Measurements from ENCODE around the gene LBHD2. TPM values are rescaled to one million over a fixed set of nuclear protein-coding genes. Genes with fewer than 3 reads are reported as not detected.

The LBHD2 gene
- total RNA-seq, 4 donors from 2014 or later, result 1.4 to 2.1 TPM; not detected in 2

DNA sequence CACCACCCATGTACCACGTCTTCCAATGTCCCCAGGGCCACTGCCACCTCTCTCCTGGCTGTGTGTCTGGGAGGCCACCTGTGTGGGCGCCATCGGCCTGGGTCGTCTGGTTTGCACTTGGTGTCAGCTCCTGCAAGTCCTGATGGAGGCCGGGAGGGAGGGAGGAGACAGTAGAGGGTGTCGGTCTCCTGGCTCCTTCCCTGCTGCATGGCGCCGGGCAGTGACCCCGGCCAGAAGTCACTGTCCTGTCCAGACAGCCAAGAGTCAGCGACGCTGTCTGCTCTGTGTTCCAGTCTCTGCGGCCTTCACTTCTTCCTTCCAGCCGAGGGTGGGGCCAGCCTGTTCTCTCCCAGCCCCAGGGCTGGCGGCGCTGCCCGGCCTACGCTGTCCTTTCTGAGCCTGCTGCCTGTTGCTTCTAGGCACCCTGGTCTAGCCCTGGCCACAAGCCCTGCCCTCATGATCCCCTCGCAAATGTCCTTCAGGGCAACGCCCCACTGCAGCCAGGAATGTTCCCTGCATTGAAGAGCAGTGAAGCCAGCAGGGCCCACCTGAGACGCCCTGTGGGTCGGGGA lies 13.0 kb upstream of the LBHD2 start:
- TF ChIP-seq, protein P1, sequence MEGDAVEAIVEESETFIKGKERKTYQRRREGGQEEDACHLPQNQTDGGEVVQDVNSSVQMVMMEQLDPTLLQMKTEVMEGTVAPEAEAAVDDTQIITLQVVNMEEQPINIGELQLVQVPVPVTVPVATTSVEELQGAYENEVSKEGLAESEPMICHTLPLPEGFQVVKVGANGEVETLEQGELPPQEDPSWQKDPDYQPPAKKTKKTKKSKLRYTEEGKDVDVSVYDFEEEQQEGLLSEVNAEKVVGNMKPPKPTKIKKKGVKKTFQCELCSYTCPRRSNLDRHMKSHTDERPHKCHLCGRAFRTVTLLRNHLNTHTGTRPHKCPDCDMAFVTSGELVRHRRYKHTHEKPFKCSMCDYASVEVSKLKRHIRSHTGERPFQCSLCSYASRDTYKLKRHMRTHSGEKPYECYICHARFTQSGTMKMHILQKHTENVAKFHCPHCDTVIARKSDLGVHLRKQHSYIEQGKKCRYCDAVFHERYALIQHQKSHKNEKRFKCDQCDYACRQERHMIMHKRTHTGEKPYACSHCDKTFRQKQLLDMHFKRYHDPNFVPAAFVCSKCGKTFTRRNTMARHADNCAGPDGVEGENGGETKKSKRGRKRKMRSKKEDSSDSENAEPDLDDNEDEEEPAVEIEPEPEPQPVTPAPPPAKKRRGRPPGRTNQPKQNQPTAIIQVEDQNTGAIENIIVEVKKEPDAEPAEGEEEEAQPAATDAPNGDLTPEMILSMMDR (IDR thresholded peaks at IDR 0.05; ENCODE audit: low read depth), result no peak

DNA sequence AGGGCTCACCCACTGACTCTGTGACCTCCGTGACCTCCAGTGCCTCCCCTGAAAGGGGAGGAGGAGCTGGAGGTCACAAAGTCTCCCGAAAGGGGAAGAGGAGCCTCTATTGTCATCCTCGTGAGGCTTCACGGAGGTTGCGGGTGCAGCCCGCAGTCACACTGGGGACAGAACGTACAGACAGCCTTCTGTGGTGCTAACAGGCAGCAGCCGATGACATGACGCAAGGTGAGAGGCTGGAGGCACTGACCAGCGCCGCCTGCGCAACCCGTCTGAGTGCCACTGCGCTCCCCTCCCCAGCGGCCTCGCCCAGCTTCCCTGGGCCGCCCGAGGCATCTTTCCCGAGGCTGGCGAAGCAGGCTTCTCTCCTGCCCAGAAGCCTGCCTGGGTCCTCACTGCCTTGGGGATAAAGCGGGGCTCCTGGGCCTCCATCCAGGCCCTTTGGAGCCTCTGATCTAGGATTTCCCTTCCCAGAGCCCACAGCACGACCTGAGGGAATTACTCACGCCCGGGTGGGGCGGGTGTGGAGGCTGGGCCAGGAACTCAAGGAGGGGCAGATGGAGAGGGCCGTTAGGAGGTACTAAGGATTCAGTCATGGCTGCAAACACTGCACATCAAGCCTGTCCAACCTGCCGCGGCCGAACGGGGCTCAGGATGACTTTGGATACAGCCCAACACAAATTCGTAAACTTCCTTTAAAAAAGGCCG lies 12.3 kb upstream of the LBHD2 start:
- TF ChIP-seq, protein P1 (IDR thresholded peaks at IDR 0.05; ENCODE audit: low read depth), result no peak

DNA sequence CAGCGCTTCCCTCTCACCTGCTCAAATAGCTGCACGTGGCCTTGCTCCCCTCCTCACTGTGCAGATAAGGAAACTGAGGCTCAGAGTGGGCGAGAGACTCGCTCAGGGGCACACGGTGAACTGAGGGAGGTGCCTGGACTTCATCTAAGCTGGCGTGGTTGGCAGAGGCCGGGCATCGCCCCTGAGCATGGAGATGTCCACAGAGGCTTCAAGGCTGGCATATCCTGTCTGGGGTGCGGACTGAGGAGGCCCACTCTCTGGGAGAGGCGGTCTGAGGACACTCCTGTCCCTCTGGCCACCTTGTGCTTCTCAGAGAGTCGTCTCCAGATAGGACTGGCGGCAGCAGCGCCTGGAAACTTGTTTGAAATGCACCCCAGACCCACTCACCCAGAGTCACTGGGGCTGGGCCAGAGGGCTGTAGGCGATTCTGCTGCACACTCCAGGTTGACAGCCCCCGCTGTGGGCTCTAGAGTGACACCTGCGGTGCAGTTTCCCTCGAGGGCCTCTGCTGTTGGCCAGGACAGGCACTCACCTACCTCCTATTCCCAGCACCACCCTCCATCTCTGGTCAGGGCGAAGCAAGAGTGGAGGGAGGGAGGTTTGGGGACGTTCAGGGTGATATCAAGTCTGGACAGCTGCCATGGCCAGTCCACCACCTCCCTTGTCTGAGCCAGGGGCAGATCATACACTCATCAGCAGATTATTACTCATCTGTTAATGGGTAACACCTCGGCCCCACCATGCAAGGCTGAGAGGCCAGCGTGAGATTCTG lies 11.2 kb upstream of the LBHD2 start:
- TF ChIP-seq, protein P1 (IDR thresholded peaks at IDR 0.05; ENCODE audit: low read depth), result no peak

DNA sequence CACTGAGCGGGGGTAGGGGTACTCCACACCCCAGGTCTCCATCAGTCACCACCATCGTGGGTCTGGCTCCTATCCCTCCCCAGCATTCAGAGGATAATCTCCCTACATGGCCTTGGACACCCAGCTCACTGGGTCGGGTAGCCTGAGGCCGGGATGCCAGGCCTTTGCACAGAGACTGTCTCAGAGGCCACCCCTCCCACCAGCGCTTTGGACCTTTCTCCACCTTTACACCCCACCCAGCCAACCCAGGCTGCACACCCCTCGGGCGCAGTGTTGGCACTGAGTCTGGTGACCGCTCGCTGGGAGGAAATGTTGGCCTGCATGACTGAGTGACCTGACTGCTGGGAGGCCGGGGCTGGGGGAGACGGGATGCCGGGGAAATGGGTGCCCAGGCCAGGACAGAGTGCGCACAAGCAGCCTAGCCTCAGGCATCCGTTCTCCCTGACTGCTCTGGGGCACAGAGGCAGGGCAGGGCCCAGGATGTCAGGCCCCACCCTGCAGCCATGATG lies 10.6 kb upstream of the LBHD2 start:
- TF ChIP-seq, protein P1 (IDR thresholded peaks at IDR 0.05; ENCODE audit: low read depth), result no peak

DNA sequence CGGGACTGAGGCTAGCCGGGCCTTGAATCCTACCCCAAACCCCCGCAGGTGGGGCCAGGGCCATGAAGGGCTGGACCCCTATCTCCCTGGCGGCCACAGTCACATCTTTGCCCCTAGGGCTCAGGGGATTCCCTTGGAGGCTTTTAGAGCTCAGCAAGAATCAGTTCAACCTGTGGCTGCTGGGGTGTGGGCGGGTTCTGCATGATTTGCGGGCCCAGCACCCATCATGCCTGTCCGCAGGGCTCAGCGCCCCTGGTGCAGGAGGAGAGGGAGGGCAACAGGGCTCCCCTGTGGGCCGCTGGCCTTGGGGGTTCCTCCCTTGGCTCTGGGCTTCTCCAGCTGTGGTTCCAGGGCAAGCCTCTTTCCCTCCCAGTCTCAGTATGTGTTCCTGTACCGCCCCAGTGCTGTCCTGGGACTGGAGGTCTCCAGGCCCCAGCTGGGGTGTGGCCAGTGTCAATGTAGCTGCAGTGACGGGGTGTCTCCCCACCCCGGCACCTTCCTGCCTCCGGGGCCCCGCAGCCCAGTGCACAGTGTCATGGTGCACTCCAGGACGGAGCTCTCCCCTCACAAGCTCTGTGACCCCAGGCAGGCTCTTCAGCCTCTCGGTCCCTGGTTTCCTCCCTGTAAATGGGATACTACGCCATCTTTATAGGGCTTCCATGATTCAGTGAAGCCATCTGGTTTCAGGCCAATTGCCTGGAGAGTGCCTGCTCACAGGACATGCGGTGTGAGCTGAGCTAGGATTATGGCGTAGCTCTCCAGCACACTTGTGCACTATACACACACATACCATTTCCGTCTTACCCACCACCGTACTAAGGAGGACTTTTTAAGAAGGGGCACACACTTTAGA lies 9.9 kb upstream of the LBHD2 start:
- TF ChIP-seq, protein P1 (IDR thresholded peaks at IDR 0.05; ENCODE audit: low read depth), result no peak

DNA sequence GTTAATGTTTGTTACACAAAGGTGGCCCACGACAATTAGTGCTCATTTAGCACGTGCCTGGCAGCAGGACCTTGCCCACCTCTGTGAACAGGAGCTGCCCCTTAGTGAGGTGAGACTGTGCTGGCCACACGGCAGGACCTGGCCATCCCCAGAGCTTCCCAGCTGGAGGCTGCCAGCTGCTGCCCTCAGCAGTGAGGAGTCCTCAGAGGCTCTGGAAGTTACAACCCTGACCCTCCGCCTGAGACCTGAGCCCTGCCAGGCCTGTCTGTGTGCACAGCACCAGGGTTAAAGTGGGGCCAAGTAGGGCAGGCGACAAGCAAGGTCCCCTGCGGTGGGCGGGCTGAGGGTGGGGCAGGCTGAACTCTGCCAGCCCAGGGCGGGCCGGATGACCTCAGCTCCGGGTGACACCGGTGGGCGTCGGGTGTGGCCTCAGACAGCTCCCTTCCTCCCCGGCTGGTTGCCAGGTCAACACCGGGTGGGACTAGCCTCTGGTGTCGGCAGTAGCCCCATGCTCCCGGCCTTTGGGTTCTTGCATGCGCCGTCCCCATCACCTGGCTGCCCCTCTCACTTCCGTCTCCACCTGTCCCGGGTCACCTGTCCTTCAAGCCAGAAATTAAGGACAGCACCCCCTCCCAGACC lies 9.2 kb upstream of the LBHD2 start:
- TF ChIP-seq, protein P1 (IDR thresholded peaks at IDR 0.05; ENCODE audit: low read depth), result no peak
